MM.1S (cell line): ENCODE results near the gene IGHMBP2.

Experiments
- EZH2 ChIP-seq: fragments of 300-600 bp; sonication (generic); optimal IDR thresholded peaks from 2 replicates; pipeline ENCODE3; 2017; ENCODE audit warnings: low read depth, mild to moderate bottlenecking, antibody characterized with exemption, low read length, mixed read lengths
- EZH2phosphoT487 ChIP-seq: fragments of 300-600 bp; sonication (generic); IDR thresholded peaks from 2 replicates; pipeline ENCODE4 v1.6.1; 2018; ENCODE audit warnings: antibody characterized with exemption, low read length
- TF ChIP-seq, protein P1 (sequence below): fragments of 300-600 bp; sonication (generic); IDR thresholded peaks from 2 replicates; pipeline ENCODE4 v1.5.1; 2016; ENCODE audit warnings: antibody characterized with exemption, low read length, mixed read lengths

DNA sequence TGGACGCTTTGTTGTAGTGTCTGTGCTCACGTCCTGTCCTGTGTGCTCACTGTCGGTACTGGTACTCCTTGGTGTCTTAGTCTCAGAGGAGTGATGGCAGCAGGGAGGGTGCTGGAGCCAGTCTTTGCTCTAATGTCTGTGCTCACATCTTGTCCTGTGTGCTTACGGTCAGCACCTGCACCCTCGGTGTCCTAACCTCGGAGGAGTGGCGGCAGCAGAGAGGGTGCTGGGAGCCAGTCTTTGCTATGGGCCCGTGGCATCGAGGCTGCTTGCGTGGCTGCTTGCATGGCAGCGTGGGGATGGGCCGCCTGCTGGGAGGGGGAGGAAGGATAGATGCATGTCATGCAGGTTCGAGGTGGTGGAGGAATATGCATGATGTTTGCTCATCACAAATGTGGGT, 12.7 kb downstream of the IGHMBP2 start:
- TF ChIP-seq, protein P1, sequence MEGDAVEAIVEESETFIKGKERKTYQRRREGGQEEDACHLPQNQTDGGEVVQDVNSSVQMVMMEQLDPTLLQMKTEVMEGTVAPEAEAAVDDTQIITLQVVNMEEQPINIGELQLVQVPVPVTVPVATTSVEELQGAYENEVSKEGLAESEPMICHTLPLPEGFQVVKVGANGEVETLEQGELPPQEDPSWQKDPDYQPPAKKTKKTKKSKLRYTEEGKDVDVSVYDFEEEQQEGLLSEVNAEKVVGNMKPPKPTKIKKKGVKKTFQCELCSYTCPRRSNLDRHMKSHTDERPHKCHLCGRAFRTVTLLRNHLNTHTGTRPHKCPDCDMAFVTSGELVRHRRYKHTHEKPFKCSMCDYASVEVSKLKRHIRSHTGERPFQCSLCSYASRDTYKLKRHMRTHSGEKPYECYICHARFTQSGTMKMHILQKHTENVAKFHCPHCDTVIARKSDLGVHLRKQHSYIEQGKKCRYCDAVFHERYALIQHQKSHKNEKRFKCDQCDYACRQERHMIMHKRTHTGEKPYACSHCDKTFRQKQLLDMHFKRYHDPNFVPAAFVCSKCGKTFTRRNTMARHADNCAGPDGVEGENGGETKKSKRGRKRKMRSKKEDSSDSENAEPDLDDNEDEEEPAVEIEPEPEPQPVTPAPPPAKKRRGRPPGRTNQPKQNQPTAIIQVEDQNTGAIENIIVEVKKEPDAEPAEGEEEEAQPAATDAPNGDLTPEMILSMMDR = no peak
- TF ChIP-seq EZH2 (no peak), EZH2phosphoT487 (no peak)
